Activated CD4-positive, alpha-beta T cell treated with anti-CD3 and anti-CD28 coated beads, Interleukin-2, amount 10 ng/mL, durations not matched to agents 7 days and 5 days (primary cell): ENCODE measurements around the gene APBA1. TPM values are rescaled to one million over a fixed set of nuclear protein-coding genes. Genes with fewer than 3 reads are reported as not detected.

ENCODE experiments used
- CTCF ChIA-PET: fragments of 350-600 bp; sonication (Branson Sonifier 250); formaldehyde crosslinking; loops from one replicate; lab custom pipeline; 2021; ENCODE audit warnings: antibody characterized with exemption; lab: Charles Lee
- POLR2A ChIA-PET: fragments of 350-600 bp; sonication (Branson Sonifier 250); formaldehyde crosslinking; loops from one replicate; lab custom pipeline; 2021; ENCODE audit warnings: antibody characterized with exemption; lab: Charles Lee
- DNase-seq: peaks from one replicate; pipeline ENCODE4 v3.0.0-alpha.2; 2020
- H3K27ac Mint-ChIP-seq: one replicate; pipeline ENCODE4 v1.8.0; 2021; ENCODE audit warnings: mild to moderate bottlenecking, moderate library complexity, mixed read lengths
- H3K27me3 Mint-ChIP-seq: one replicate; pipeline ENCODE4 v1.8.0; 2021; ENCODE audit warnings: mixed read lengths
- H3K36me3 Mint-ChIP-seq: one replicate; pipeline ENCODE4 v1.8.0; 2021; ENCODE audit warnings: low read depth, mixed read lengths
- H3K4me1 Mint-ChIP-seq: one replicate; pipeline ENCODE4 v1.8.0; 2021; ENCODE audit warnings: mixed read lengths
- H3K4me3 Mint-ChIP-seq: one replicate; pipeline ENCODE4 v1.8.0; 2021; ENCODE audit warnings: mild to moderate bottlenecking, moderate library complexity, mixed read lengths
- H3K9me3 Mint-ChIP-seq: one replicate; pipeline ENCODE4 v1.8.0; 2021; ENCODE audit warnings: mixed read lengths
- total RNA-seq, 2 experiments: library from RNA; stranded (reverse); gene quantifications; one replicate each; pipeline ENCODE4 v1.2.3, GENCODE V29; 2021

The APBA1 gene
- total RNA-seq, 2 experiments from 2014 or later = 1.6 to 2.3 TPM

DNA sequence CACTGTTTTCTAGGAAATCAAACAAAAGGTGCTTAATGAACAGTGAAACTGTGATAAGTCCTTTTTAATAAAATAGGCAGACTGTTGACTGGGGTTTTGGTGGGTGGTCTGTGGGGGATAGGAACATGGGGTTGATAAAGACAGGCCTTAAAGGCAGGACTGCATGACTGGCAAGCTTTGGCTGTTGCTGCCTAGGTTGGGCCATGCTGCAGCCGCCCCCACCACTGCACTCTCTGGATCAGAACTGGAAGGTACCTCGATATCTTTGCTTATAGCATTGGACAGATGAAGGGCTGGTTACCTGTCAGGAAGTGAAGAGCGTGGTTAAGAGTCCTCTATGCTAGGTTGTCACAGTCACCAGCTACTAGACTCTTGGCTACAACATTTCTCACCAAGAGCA, 24.4 kb downstream of the APBA1 start:
- ChIA-PET POLR2A (no interaction called here), CTCF (no interaction called here)
- H3K9me3 Mint-ChIP-seq = no peaks in the 10 kb centered on the region
- no peak overlapping the region for H3K27ac Mint-ChIP-seq
- no peaks in the 10 kb centered on the region for H3K36me3 Mint-ChIP-seq
- DNase-seq = no peak
- peaks cover 10% of the 10 kb centered on the region for H3K27me3 Mint-ChIP-seq
- no peaks in the 10 kb centered on the region for H3K4me1 Mint-ChIP-seq
- H3K4me3 Mint-ChIP-seq = no peak overlapping the region

DNA sequence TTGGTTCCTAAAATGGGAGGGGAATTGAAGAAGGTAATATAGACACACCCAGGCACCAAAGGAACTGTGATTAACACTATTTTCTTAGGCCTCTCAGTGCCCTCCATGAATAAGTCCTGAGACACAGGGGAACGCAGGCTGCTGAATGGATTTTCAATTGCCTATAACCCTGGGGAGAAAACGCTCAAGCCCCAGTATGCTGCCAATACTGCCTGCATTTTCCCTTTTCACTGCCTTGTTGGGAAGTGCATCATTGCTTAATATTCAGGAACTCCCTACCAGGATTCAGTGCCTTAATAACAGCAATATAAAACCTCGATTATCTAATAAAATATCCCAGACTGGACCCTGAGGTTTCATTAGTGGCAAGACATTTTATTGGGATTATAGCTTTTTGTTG, 25.4 kb downstream of the APBA1 start:
- H3K9me3 Mint-ChIP-seq = no peaks in the 10 kb centered on the region
- no peak overlapping the region for H3K27ac Mint-ChIP-seq
- peaks cover 10% of the 10 kb centered on the region for H3K27me3 Mint-ChIP-seq
- no peaks in the 10 kb centered on the region for H3K4me1 Mint-ChIP-seq
- H3K36me3 Mint-ChIP-seq = no peaks in the 10 kb centered on the region
- no peak overlapping the region for H3K4me3 Mint-ChIP-seq
- POLR2A ChIA-PET = no interaction called here
- no peak for DNase-seq
- CTCF ChIA-PET = no interaction called here

GRCh38 chr9:69645488-69645887, 26.7 kb downstream of the APBA1 start:
- Mint-ChIP-seq H3K9me3 (no peaks in the 10 kb centered on the region), H3K27me3 (peaks cover 12% of the 10 kb centered on the region), H3K27ac (no peak overlapping the region), H3K36me3 (no peaks in the 10 kb centered on the region), H3K4me3 (no peak overlapping the region), H3K4me1 (no peaks in the 10 kb centered on the region)
- POLR2A ChIA-PET = no interaction called here
- no peak for DNase-seq
- CTCF ChIA-PET = no interaction called here

GRCh38 chr9:69643098-69643497, 29.1 kb downstream of the APBA1 start:
- Mint-ChIP-seq H3K27me3 (peaks cover 5% of the 10 kb centered on the region), H3K4me1 (no peaks in the 10 kb centered on the region)

DNA sequence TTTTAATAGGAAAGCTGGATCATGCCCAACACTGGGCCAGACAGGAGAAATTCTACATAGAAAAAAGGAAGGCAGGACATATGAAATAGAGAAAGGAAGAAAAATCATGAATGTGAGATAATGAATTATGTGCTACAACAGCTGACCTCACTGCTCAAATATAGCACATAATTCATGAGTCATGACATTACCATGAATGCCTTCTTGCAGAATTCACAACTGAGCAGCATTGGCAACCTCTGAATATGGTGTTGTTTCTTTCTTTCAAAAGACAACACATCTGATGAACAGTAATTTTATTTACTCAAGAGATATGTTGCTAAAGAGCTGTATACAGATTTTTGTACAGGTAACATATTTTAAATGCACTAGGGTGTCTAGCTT, 34.4 kb downstream of the APBA1 start:
- H3K4me1 Mint-ChIP-seq = no peaks in the 10 kb centered on the region
- H3K9me3 Mint-ChIP-seq = no peaks in the 10 kb centered on the region
- no peaks in the 10 kb centered on the region for H3K36me3 Mint-ChIP-seq
- no peak overlapping the region for H3K4me3 Mint-ChIP-seq
- peaks cover 14% of the 10 kb centered on the region for H3K27me3 Mint-ChIP-seq
- H3K27ac Mint-ChIP-seq = no peak overlapping the region
- ChIA-PET CTCF (no interaction called here), POLR2A (no interaction called here)
- no peak for DNase-seq

More at GRCh38 chr9:69643098-69643497, 29.1 kb downstream of the APBA1 start:
- no peaks in the 10 kb centered on the region for H3K36me3 Mint-ChIP-seq
- H3K9me3 Mint-ChIP-seq = no peaks in the 10 kb centered on the region
- DNase-seq = no peak
- POLR2A ChIA-PET = no interaction called here
- H3K4me3 Mint-ChIP-seq = no peak overlapping the region
- CTCF ChIA-PET = no interaction called here
- no peak overlapping the region for H3K27ac Mint-ChIP-seq

DNA sequence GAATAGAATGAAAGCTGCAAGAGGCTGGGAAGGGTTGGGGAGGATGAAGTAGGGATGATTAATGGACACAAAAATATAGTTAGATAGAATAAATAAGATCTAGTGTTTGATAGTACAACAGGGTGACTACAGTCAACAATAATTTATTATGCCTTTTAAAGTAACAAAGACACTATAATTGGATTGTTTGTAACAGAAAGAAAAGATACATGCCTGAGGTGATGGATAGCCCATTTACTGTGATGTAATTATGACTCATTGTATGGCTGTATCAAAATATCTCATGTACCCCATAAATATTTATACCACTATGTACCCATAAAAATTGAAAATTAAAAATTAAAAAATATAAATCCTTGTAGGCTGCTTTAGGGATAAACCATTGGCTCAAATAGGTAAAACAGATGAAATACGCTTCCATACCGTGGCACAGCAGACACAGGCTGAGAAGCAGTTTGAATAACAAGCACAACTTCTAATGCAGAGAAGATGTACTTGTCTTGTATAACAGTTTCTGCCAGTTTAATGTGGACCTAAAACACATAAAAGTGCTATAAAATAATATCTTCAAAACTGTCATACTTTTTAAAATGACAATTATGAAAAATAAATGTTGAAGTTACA, 34.9 kb downstream of the APBA1 start:
- CTCF ChIA-PET = no interaction called here
- no peaks in the 10 kb centered on the region for H3K9me3 Mint-ChIP-seq
- no peaks in the 10 kb centered on the region for H3K36me3 Mint-ChIP-seq
- H3K4me3 Mint-ChIP-seq = no peak overlapping the region
- no peak overlapping the region for H3K27ac Mint-ChIP-seq
- no peaks in the 10 kb centered on the region for H3K4me1 Mint-ChIP-seq
- no peak for DNase-seq
- POLR2A ChIA-PET = no interaction called here
- peaks cover 14% of the 10 kb centered on the region for H3K27me3 Mint-ChIP-seq

GRCh38 chr9:69633716-69634115, 38.5 kb downstream of the APBA1 start:
- no peak overlapping the region for H3K27ac Mint-ChIP-seq
- no peak overlapping the region for H3K4me3 Mint-ChIP-seq
- POLR2A ChIA-PET = no interaction called here
- CTCF ChIA-PET = no interaction called here
- no peaks in the 10 kb centered on the region for H3K9me3 Mint-ChIP-seq
- DNase-seq = no peak
- H3K27me3 Mint-ChIP-seq = peaks cover 9% of the 10 kb centered on the region
- no peaks in the 10 kb centered on the region for H3K4me1 Mint-ChIP-seq
- no peaks in the 10 kb centered on the region for H3K36me3 Mint-ChIP-seq

DNA sequence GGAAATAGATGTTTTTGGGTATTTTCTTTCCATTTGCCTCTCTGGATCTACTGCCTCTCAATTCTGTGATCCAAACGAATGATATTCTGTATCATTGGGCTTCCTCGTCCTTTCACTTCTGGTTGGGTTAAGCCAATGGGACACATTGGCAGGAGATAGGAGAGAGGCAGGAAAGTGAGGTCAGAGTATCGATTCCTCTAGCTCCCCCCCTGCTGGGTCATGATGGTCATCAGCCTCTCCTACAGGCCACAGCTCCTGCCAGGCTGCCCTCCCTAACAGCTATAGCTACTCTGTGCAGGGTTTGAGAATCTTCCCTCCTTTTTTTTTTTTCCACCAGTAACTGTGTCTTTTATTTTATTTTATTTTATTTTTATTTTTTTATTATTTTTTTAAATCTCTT, 39.4 kb downstream of the APBA1 start:
- no peak overlapping the region for H3K27ac Mint-ChIP-seq

DNA sequence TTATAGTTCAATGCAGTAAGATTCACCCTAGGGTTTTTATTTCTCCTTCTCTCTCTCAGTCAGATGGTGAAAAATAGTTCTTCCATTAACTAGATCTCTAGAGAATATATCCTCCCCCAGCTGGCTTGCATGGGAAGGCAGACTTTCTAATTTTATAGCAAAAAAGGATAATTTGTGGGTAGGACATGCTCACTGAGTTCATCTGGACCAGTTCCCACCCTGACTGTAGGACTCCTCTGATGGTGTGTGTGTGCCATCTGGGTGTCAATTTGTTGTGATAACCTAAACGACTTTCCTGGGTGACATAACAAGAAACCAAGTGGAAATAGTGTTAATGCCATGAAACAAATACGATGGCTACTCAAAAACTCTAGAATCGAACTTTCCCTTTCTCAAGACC, 44.9 kb downstream of the APBA1 start:
- Mint-ChIP-seq H3K27ac (no peak overlapping the region), H3K27me3 (peaks cover 13% of the 10 kb centered on the region), H3K36me3 (no peaks in the 10 kb centered on the region), H3K4me1 (no peaks in the 10 kb centered on the region), H3K9me3 (no peaks in the 10 kb centered on the region), H3K4me3 (no peak overlapping the region)
- DNase-seq = no peak
- POLR2A ChIA-PET = interaction anchor here (0.7 kb wide), 1 partner anchor 407 kb away, joined by 3 read pairs; no protein-coding TSS in a partner anchor
- CTCF ChIA-PET = no interaction called here

More for the DNA sequence above, 39.4 kb downstream of the APBA1 start:
- POLR2A ChIA-PET = no interaction called here
- CTCF ChIA-PET = no interaction called here
- no peak overlapping the region for H3K4me3 Mint-ChIP-seq
- H3K9me3 Mint-ChIP-seq = no peaks in the 10 kb centered on the region
- DNase-seq = no peak
- no peaks in the 10 kb centered on the region for H3K4me1 Mint-ChIP-seq
- no peaks in the 10 kb centered on the region for H3K36me3 Mint-ChIP-seq
- peaks cover 9% of the 10 kb centered on the region for H3K27me3 Mint-ChIP-seq

- H3K36me3 Mint-ChIP-seq = no peaks in the 10 kb centered on the region
- CTCF ChIA-PET = interaction anchor here (0.6 to 0.7 kb wide), 2 partner anchors 53 to 284 kb away, joined by 3 to 5 read pairs; no protein-coding TSS in a partner anchor
- no peak overlapping the region for H3K4me3 Mint-ChIP-seq
- no peaks in the 10 kb centered on the region for H3K9me3 Mint-ChIP-seq
- POLR2A ChIA-PET = interaction anchor here (0.7 kb wide), 1 partner anchor 77 kb away, joined by 4 read pairs; no protein-coding TSS in a partner anchor
- peaks cover 13% of the 10 kb centered on the region for H3K27me3 Mint-ChIP-seq
- no peak overlapping the region for H3K27ac Mint-ChIP-seq
- no peaks in the 10 kb centered on the region for H3K4me1 Mint-ChIP-seq
- DNase-seq = no peak
Observed at GRCh38 chr9:69623276-69623675, 48.9 kb downstream of the APBA1 start.

GRCh38 chr9:69622676-69623075, 49.5 kb downstream of the APBA1 start:
- Mint-ChIP-seq H3K27ac (no peak overlapping the region), H3K27me3 (peaks cover 13% of the 10 kb centered on the region), H3K9me3 (no peaks in the 10 kb centered on the region), H3K4me3 (no peak overlapping the region), H3K36me3 (no peaks in the 10 kb centered on the region), H3K4me1 (no peaks in the 10 kb centered on the region)
- CTCF ChIA-PET = interaction anchor here (0.6 to 0.7 kb wide), 2 partner anchors 52 to 284 kb away, joined by 3 to 5 read pairs; no protein-coding TSS in a partner anchor
- POLR2A ChIA-PET = no interaction called here
- DNase-seq = no peak

DNA sequence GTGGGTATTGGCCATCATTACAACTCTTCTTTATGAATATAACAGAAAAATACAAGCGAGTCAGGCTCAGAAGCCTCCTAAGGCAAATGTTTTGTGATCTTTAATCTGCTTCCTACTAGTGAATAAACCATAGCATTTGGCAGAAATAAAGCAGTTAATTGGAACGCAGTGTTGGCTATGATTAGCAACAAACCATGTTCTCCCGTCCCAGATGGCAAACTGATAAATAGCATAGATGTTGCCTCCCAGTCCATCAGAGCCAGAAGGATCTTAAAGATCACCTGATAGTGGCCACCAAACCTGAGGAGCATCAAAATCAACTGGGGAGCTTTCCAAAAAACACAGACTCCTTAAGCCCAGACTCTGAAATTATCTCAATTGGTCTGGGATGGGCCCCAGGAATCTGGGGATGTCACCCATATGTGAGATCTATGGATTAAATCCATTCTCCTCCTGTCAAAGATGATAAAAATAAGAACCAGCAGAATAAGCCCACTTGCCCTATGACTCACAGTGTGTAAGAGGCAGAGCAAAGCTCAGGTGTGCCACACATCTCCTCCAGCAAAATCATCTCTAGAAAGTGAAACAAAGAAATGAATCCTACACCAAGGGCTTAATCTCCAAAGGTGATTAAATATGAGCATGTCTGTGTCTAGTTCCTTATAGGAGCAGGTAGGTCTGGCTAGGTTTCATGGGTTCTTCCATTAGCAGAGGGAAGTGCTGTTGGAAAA, 50.3 kb downstream of the APBA1 start:
- H3K9me3 Mint-ChIP-seq = no peaks in the 10 kb centered on the region
- no peak for DNase-seq
- no peaks in the 10 kb centered on the region for H3K36me3 Mint-ChIP-seq
- no peak overlapping the region for H3K27ac Mint-ChIP-seq
- H3K4me1 Mint-ChIP-seq = no peaks in the 10 kb centered on the region
- peaks cover 13% of the 10 kb centered on the region for H3K27me3 Mint-ChIP-seq
- no peak overlapping the region for H3K4me3 Mint-ChIP-seq
- CTCF ChIA-PET = interaction anchor here (0.6 kb wide), 1 partner anchor 253 kb away, joined by 3 read pairs; no protein-coding TSS in a partner anchor
- POLR2A ChIA-PET = no interaction called here

DNA sequence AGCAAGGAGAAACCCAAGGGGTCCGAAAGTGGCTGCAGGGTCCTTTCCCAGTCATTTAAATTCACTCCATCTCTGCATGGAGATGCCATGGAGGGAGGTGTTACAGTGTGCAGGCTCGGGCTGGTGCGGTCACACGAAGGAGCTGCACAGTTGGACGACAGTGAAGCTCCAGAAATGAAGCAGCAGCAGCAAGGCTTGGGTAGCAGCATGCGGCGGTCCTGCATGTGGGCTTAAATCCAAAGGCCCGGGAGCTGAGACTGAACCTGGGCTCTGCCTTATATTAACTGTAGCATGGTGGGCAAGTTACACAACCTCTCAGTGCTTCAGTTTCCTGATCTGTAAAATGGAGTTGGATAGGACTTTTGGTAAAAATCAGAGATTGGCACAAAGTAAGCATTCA, 51.4 kb downstream of the APBA1 start:
- Mint-ChIP-seq H3K4me3 (no peak overlapping the region), H3K36me3 (no peaks in the 10 kb centered on the region), H3K27ac (no peak overlapping the region), H3K4me1 (no peaks in the 10 kb centered on the region), H3K9me3 (no peaks in the 10 kb centered on the region), H3K27me3 (peaks cover 9% of the 10 kb centered on the region)
- CTCF ChIA-PET = no interaction called here
- POLR2A ChIA-PET = no interaction called here
- DNase-seq = no peak
